Limb (tissue), 2 donors: ENCODE results near the gene PRKCH.

Source experiments
- DNase-seq, 2 donors: peaks; one replicate each; pipeline ENCODE4 v3.0.0-alpha.2; 2016; ENCODE audit errors: extremely low spot score in 2 of 2

The PRKCH gene

DNA sequence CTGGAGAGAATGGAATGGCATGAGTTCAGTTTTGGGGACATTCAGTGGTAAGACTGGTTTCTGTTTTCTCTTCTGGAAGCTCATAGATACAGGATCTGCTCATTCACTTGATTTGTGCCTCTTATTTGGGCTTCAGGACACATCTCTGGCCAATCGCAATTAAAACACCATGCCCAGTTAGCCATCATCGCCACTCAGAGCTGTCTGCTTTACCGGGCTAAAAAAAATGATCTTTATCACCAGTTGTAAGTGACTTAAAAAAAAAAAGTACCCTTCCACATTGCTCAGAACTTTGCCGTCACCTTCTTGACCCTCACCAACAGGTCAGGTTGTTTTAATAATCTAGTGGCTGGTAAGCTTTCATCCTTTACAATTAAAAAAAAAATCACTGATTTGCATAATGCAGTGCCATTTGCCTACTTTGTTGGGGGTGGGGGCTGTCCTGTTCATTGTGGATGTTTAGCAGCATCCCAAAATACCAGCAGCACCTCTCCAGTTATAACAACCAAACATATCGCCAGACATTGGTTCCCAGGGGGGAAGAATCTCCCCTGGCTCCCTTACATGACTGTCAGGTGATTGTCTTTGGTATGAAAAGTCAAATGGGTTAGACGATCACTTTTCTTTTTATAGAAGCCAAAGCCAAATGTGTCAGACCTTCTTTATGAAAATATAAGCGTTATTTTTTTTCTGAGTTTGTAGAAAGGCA, 150.1 kb downstream of the PRKCH start:
- DNase-seq, result no peak

DNA sequence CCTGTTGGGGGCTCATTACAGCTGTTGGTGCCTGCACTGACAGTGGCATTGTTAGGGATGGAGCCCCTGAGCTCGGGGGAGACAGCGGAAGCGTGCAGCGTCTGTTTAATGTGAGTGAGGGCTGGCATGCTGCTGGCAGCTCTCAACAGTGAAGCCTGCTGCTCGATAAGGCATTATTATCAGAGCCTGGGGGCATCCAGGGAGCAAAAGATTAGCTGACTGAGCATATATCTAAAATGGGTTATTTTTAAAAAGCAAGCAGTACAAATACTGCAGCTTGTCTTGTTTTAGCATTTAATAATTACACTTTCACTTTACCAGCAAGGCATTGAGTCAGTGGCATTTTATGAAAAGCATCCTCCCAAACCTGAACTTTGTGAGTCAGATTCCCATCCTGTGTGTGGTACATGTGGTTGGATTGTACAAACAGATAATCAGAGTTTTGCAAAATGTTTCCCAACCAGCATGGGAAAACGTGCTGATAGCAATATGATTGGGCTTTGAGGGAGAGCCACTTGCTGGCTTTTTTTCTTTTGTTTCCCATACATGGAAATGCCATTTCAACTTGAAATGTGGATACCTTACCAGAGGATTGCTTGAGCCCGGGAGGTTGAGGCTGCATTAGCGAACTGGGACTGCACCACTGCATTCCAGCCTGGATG, 150.8 kb downstream of the PRKCH start:
- no peak for DNase-seq

DNA sequence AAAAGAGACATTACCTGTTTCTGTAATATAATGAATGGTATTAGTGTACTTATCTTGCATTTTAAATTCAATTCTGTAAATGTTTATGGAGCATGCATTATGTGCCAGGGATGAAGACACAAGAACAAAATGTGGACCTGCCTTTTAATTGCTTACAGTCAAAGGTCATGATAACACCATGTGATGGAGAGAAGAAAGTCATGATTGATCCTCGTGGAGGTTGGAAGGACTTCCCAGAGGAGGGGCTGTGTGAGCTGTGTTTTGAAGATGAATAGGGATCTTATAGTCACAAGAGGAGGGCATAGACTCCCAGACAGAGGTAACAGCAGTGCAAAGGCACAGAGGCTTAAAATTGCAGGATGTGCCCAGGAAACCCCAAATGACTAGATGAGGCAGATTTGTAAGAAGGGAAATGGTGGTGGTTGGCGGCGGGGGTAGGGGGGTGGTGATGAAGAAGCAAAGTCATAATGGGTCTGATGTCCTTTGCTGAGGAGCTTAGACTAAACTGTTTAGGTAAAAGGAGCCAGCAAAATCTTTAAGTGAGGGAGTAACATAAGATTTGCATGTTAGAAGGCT, 151.5 kb downstream of the PRKCH start:
- no peak for DNase-seq

DNA sequence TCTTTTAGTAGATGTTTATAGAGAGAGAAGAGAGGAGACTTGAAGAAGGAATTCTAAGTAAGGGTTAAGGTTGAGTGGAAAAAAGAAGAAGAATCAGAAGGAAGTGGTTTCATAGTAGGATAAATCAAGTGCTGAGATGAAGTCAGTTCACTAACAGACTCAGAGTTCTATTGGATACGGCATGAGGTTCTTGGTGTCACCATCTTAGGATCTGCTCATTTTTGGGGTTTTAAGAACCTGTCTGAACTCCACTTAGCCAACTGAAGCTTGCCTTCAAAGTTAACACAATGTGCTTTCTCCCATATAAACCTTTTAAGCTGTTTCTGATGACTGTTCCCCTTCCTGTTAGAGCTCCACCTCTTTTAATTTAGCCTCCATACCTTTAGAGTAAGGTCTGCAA, 152.6 kb downstream of the PRKCH start:
- DNase-seq, result no peak

DNA sequence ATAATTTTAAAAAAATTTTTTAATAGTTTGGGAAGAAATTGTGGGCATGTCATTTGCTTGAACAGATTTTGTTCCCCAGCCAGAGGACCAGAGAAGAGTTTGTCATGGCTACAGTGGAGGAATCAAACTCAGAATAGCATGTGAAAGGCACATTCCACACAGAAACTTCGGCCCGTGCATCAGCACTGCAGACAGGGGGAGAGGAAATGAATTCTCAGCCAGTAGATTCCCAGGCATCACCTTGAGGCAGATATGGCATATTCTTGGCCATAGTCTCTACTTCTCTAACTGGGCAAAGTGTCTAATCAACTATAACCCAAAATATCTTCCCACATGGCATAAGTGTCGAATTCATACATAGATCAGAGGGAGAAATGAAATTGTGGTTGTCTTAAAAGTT, 153.3 kb downstream of the PRKCH start:
- no peak for DNase-seq

DNA sequence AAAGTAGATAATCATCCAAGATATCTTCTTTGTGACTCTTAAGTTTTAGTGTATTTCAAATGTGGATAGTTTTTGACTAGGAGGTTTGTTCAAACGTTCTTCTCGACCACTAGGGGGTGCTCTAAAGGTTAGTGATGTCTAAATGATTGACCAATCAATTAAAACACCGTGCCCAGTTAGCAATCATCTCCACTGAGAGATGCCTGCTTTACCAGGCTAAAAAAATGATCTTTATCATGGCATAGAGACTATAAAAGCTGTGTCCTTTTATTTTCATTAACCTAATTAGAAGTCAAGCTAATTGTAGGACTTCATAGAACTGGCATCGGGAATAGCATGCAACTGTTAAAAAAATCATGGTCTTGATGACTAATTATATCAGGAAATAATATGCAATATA, 153.9 kb downstream of the PRKCH start:
- peak in 1 of 2 donors; percentile 66 for DNase-seq

DNA sequence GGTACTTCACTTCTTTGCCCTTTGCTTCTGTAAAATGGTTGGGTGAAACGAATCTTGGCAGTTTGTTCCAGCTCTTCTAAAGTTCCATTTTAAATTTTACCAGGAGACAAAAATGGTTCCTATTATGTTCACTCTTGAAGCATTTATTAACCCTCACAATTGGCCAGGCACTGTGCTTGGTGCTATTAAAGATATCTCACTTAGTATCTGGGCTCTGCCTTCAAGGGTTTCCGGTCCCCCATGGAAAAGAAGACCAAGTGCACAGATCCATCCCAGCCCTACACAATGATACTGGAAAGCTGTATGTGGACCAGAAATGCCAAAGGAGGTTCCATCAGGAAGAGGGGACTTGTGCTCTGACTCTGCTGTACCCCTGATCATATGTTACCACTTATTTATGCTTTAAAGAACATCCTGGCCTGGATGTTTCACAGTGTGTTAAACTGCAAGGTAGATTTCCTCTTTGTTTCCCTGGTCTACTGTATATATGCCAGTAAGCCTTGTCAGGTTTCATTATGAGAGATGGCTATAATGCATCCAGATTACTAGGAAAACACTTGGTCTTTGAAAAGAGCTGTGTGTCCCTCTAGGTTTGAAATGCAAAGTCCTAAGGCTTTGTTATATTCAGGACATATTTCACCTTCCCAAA, 154.8 kb downstream of the PRKCH start:
- DNase-seq, result no peak

DNA sequence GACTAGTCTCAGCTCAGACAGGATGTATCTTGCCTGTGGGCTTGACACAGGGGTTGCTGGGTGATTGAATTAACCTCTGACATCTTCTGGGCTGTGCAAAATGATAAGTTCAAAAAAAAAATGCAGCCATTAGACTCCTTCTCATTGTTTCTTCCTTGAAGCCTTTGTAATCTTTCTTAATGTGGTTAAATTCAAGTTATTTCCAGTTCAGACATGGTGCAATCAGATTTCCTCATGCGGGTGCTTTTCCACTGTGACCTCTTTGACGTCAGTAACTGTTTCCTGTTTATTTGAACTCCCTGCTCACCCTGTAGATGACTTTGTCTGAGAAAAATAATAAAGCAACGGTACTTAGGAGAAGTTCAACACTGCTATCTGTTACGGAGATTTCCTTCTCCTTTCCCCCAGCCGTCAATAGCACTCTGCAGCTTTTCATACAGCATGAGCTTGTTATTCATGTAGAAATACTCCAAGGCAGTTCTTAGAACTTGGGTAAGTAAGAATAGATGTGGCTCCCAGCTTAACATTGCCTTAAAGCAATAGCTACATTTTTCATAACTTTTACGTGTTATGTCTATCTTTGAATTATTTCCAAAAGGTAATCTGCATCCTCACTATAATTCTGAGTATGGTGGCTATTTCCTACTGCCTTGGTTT, 155.5 kb downstream of the PRKCH start:
- peak in 1 of 2 donors; percentile 49 for DNase-seq

DNA sequence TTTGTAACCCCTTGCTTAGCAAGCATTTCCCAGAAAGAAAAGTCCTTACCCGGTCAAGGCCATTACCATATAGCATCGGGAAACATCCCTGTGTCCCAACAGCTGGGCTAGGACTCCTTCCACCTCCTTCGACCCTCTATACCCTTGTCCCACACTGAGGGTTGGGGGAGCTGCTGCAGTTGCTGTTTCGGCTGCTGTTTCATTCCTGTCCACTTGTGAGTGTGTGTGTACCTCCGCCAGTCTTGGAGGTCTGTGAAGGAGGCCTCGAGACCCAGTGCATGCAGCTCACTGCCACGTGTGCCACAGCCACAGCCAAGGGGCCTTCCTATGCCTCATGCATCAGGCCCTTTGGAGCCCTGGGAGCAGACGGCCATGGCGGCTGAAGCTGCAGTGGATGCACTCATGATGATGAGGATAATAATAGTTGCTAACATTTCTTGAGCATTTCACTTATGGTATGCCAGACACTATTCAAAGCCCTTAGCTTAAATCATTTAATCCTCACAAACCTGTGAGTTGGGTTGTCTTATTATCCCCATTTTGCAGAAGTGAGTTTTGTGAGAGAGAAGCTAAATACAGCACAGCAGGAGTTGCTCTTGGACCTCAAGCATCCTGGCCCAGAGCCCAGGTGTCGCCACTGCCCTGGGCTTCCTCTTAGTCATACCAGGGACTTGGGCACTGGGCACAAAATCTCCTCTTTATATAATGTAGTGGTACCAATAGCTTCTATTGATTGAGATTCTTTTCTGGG, 156.5 kb downstream of the PRKCH start:
- no peak for DNase-seq

DNA sequence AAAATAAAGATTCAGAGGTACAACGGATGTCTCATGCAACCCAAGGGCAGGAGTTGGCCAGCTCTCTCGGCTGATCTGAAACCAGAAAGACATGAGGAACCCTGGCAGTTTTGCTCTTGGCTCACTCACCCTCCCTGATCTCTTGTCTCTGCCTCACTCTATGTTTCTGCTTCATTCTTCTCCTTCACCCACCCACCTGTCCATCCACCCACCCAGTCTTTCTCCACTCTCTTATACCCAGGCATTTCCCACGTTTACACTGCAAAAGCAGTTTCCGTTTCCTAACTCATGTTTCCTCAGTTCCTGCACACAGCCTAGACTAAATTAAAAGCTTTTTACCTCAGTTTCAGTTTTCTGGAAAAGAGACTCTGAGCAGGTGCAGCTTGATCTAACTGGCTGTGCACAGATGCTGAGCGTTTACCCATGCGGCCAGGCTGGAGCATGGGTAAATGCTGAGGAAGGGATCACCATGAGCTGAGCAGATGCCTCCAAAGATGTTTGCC, 157.6 kb downstream of the PRKCH start:
- no peak for DNase-seq

DNA sequence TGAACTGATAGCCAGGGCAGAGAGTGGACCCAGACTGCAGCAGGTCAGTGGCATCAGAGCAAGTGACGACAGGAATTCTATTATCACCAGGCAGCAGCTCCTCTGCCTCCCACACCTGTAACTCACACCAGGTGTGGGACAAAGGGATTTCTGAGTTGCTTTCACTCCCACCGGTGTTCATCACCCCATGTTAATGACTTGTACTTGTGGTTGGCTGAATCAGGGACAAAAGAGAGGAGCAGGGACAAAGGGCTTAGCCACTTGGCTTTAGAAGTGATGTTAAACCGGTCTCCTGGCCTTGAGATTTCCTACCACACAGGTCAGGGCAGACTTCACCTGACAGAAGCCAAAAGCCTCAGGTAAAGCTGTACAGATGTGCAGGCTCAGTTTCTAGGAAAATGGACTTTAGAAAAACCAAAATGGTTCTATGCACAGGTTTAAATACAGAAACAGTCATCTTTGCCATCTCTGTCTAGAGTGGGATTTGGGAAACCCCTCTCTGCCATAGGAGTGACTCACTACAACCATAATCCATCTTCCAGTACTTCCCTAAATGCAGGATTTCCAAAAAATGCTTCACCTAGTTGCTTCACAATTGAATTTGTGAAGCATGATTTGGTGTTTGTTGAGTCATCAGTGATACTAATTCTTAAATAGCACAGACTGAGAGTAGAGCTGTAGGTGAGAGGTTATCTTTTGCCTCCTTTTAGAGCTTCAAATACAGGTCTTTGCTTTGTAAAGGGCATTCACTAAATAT, 158.5 kb downstream of the PRKCH start:
- no peak for DNase-seq

DNA sequence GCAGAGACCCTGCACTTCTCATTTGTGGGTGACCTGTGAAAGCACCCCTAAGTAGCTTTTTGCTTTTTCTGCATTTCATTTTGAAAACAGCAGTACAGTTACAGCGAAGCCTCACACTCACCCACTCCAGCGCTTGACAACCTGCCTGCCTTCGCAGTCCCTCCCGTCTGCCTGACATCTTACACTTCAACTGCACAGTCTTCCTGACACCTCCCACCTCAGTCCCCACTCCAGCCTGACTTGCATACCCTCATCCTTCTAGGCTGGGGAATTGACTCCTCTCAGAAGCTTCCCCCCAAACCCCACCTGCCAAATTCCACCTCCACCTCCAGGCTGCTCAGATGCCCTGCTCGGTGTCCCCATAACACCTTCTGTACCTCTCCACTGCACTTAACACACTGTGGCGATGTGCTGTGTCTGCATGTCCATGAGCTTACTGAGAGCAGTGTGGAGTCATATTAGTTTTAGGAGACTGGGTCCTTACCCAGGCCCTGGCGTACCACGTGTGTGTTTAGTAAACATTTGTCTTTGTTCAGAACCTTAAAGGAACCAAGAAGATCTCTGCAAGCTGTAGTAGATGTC, 159.4 kb downstream of the PRKCH start:
- DNase-seq, result no peak

DNA sequence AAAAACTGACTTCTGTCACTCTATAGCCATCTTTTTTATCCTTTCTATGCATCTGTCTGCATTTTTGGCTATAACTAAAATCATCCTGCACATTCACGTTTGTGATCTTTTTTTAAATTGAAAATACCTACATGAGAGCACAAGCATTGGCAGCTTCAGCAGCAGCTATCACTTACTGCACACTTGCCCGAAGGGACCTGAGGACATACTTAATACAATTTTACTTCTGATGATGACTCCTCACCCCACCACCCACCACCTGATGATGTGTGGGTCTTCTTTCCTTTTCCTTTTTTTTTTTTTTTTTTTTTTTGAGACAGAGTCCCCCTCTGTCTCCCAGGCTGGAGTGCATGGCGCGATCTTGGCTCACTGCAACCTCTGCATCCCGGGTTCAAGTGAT, 160.3 kb downstream of the PRKCH start:
- DNase-seq, result no peak

DNA sequence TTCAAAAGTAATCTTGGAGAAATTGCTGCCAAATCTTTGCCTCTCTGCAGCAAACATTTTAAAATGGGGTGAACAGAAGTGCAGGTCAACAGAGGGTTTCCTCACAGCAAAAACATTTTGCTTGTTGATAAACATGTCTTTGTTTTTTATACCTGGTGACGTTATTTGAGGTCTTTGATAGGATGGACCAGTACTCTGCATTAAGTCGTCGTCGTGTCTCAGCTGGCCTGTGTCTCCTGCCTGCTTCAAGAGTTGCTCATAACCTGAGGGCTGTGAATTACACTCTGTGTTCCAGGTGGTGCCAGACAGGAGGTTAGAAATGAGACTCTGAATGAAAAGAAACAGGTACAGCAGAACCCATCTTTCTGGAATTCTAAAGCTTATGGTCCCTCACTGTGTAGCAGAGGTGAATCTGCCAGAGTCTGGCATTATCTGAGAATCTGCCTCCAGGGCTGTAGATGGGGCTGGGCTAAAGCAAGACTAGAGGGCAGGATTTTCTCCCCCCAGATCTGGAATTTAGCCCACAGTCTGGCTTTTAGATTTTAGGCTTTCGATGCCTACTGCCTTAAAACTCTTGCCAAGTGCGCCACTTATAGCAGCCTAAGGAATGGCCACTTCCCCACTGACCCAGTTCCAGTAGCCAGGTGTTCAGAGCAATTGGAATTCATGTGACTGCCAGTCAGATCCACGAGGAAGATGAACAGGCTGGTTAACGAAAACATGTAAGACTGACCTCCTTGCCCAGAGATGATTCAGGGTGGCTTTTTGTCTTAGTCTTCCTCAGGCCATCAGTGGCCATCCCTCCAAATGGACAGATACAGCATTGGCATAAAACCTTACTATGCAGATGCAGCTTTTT, 161.2 kb downstream of the PRKCH start:
- no peak for DNase-seq

DNA sequence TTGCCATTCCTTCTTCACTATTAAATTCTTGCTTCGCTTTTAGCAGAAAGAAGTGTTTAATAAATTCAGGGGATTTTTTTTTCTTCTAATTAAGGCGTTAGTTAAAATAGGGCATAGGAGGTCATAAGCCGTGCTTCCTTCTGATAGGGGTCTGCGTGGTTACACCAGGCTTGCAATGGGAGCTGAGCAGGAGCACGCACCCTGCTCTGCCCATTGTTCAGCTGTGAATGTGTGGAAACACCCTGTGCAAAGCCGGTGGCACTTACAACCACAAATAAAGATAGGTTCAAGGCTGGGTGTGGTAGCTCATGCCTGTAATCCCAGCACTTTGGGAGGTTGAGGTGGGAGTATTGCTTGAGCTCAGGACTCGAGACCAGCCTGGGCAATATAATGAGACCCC, 162.1 kb downstream of the PRKCH start:
- no peak for DNase-seq

DNA sequence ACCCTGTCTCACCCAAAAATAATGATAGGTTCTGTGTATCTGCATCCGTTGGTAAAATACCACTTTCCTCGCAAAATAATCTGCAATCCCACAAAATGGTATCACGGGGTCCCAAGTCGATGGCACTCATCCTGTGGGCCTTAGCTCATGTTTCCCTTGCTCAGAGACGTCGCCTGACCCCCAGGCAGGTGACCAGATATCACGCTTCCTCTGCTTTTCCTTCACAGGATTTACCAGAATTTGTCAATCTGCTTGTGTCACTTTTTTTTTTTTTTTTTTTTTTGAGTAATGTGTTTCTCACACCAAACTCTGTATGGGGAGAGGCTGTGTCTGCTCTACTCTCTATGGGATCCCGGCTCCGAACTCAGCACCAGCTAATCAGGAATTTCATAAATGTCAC, 162.7 kb downstream of the PRKCH start:
- DNase-seq, result no peak

DNA sequence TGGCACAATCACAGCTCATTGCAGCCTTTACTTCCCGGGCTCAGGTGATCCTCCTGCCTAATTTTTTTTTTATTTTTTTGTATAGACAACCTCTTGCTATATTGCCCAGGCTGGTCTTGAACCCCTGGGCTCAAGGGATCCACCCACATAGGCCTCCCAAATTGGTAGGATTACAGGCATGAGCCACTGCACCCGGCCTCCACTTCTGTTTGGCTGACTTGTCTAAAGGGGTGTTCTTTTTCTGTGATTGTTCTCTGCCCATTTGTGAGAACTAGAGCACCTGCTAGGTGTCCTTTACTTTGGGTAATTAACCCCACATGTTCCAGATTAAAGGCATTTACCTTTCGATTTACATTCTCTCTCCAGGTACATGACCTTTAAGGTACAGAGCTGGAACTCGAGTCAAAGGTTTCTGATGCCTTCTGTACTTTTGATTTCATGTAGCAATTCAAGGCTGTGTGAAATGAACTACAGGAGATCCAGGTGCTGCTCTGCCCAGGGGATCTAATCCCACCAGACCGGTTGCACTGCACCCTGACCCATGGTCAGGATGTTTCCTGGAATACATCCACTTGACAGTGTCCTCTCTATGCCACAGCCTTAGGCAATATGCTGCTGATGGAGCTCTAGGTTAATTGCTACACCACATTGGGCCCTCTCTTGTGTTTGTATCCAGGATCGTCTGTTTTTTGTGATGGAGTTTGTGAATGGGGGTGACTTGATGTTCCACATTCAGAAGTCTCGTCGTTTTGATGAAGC, 163.6 kb downstream of the PRKCH start:
- DNase-seq, result no peak

DNA sequence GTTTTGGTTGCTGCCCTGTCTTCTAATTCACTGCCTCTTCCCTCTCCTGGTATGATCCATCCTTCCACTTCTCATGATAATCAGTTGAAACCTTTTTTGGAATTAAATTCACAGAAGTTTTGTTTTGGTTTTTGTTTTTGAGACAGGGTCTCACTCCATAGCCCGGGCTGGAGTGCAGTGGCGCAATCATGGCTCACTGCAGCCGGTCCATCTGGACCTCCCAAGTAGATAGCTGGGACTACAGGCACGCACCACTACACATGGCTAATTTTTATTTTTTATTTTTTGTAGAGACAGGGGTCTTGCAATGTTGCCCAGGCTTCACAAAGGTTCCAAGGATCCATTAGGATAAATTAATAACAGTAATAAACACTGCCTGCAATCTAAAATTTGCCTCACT, 164.3 kb downstream of the PRKCH start:
- DNase-seq, result no peak
